C4-2B (cell line): ENCODE data around the gene STAU1.

Experiments used
- ZFX ChIP-seq: fragments of 450-650 bp; IDR thresholded peaks from 2 replicates; pipeline ENCODE4 v1.6.1; 2017
- TF ChIP-seq, protein P1 (sequence below): fragments of 450-650 bp; conservative IDR thresholded peaks from 2 replicates; pipeline ENCODE4 v1.5.1; 2017; ENCODE audit warnings: mild to moderate bottlenecking

DNA sequence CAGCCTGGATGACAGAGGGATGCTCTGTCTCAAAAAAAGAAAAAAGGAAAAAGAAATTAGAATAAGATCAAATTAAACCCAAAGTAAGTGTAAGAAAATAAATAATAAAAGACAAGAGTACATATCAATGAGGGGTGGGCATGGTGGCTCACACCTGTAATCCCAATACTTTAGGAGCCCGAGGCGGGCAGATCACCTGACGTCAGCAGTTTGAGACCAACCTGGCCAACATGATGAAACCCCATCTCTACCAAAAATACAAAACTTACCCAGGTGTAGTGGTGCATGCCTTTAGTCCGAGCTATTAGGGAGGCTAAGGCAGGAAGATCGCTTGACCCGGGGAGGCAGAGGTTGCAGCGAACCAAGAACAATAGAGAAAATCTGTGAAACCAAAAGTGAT lies 14.9 kb upstream of the STAU1 start:
- TF ChIP-seq, protein P1, sequence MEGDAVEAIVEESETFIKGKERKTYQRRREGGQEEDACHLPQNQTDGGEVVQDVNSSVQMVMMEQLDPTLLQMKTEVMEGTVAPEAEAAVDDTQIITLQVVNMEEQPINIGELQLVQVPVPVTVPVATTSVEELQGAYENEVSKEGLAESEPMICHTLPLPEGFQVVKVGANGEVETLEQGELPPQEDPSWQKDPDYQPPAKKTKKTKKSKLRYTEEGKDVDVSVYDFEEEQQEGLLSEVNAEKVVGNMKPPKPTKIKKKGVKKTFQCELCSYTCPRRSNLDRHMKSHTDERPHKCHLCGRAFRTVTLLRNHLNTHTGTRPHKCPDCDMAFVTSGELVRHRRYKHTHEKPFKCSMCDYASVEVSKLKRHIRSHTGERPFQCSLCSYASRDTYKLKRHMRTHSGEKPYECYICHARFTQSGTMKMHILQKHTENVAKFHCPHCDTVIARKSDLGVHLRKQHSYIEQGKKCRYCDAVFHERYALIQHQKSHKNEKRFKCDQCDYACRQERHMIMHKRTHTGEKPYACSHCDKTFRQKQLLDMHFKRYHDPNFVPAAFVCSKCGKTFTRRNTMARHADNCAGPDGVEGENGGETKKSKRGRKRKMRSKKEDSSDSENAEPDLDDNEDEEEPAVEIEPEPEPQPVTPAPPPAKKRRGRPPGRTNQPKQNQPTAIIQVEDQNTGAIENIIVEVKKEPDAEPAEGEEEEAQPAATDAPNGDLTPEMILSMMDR = no peak
- TF ChIP-seq ZFX = no peak
